Mesendoderm (in vitro differentiated cells): ENCODE results near the gene RNF123.

Source experiments
- DNase-seq: peaks from one replicate; pipeline ENCODE4 v3.0.0; 2013
- H2AK5ac ChIP-seq: 2 replicates; pipeline ENCODE4 v1.6.1; 2013; ENCODE audit warnings: low read length, inconsistent platforms
- H2BK120ac ChIP-seq: 2 replicates; pipeline ENCODE4 v1.6.1; 2013; ENCODE audit warnings: low read depth, mild to moderate bottlenecking, low read length, moderate library complexity, mixed read lengths
- H2BK15ac ChIP-seq: replicated peaks from 2 replicates; pipeline ENCODE4 v1.6.1; 2013; ENCODE audit warnings: low read depth, mild to moderate bottlenecking, moderate library complexity
- H2BK5ac ChIP-seq: 2 replicates; pipeline ENCODE4 v1.6.1; 2013; ENCODE audit warnings: low read length, inconsistent platforms
- H3K18ac ChIP-seq: 2 replicates; pipeline ENCODE4 v1.6.1; 2013; ENCODE audit warnings: mild to moderate bottlenecking, low read length, mixed read lengths
- H3K23ac ChIP-seq: one replicate; pipeline ENCODE4 v1.6.1; 2013; ENCODE audit warnings: low read length
- H3K27ac ChIP-seq: 2 replicates; pipeline ENCODE4 v1.5.1; 2013; ENCODE audit warnings: low read depth, mild to moderate bottlenecking, inconsistent platforms, low read length, moderate library complexity
- H3K27me3 ChIP-seq: 2 replicates; pipeline ENCODE4 v1.6.1; 2013; ENCODE audit warnings: low read length, control low read depth, mild to moderate bottlenecking, inconsistent platforms; ENCODE audit not compliant: insufficient read depth, poor library complexity
- H3K36me3 ChIP-seq: 2 replicates; pipeline ENCODE4 v1.6.1; 2013; ENCODE audit warnings: low read length, inconsistent platforms; ENCODE audit not compliant: control insufficient read depth, insufficient read depth
- H3K4ac ChIP-seq: one replicate; pipeline ENCODE4 v1.6.1; 2013; ENCODE audit warnings: low read depth, mild to moderate bottlenecking, low read length, moderate library complexity
- H3K4me1 ChIP-seq: 2 replicates; pipeline ENCODE4 v1.6.1; 2013; ENCODE audit warnings: low read depth, low read length, inconsistent platforms; ENCODE audit not compliant: control insufficient read depth
- H3K4me2 ChIP-seq: 2 replicates; pipeline ENCODE4 v1.6.1; 2013; ENCODE audit warnings: low read length
- H3K4me3 ChIP-seq: 2 replicates; pipeline ENCODE4 v1.5.1; 2013; ENCODE audit warnings: mild to moderate bottlenecking, low read length
- H3K56ac ChIP-seq: one replicate; pipeline ENCODE4 v1.6.1; 2013; ENCODE audit warnings: low read length
- H3K79me1 ChIP-seq: 2 replicates; pipeline ENCODE4 v1.6.1; 2013; ENCODE audit warnings: low read length, inconsistent platforms
- H3K79me2 ChIP-seq: 2 replicates; pipeline ENCODE4 v1.6.1; 2013; ENCODE audit warnings: mild to moderate bottlenecking, low read length; ENCODE audit not compliant: control insufficient read depth, insufficient read depth
- H3K9ac ChIP-seq: 2 replicates; pipeline ENCODE4 v1.6.1; 2013; ENCODE audit warnings: low read length, inconsistent platforms
- H4K5ac ChIP-seq: one replicate; pipeline ENCODE4 v1.6.1; 2013; ENCODE audit warnings: low read length
- H4K8ac ChIP-seq: one replicate; pipeline ENCODE4 v1.6.1; 2013; ENCODE audit warnings: low read depth, mild to moderate bottlenecking, control low read depth, low read length, moderate library complexity
- WGBS: extraction: QIAGEN DNeasy Blood & Tissue Kit; methylation state at CpG from one replicate; pipeline ENCODE4 v1.1.7; 2013; ENCODE audit warnings: low lambda C conversion rate, missing lambda C conversion rate; ENCODE audit not compliant: insufficient coverage; ENCODE audit errors: extremely low coverage; 5-methylcytosine and 5-hydroxymethylcytosine counted together

Gene RNF123

GRCh38 chr3:49732597-49732996, 43.2 kb downstream of the RNF123 start:
- Histone ChIP-seq H3K23ac (no peak overlapping the region), H3K9ac (no peak overlapping the region), H3K56ac (no peak overlapping the region), H3K79me1 (peaks cover 3% of the 10 kb centered on the region), H3K27me3 (no peaks in the 10 kb centered on the region), H2BK120ac (no peak overlapping the region), H2BK15ac (no peak overlapping the region), H2BK5ac (no peak overlapping the region), H3K18ac (no peak overlapping the region), H3K79me2 (no peaks in the 10 kb centered on the region), H3K36me3 (peaks cover 15% of the 10 kb centered on the region), H3K4me3 (no peak overlapping the region), H4K5ac (no peak overlapping the region), H3K4ac (no peak overlapping the region), H3K4me1 (no peaks in the 10 kb centered on the region), H3K4me2 (no peak overlapping the region), H4K8ac (no peak overlapping the region), H3K27ac (no peak overlapping the region), H2AK5ac (no peak overlapping the region)
- no CpG with 5 or more reads among the region's 11 CpGs for WGBS
- no peak for DNase-seq

GRCh38 chr3:49733551-49733950, 44.2 kb downstream of the RNF123 start:
- Histone ChIP-seq H2BK15ac (no peak overlapping the region), H2AK5ac (no peak overlapping the region), H3K4ac (no peak overlapping the region), H3K4me1 (no peaks in the 10 kb centered on the region), H3K79me2 (no peaks in the 10 kb centered on the region), H3K23ac (no peak overlapping the region), H3K56ac (no peak overlapping the region), H4K8ac (no peak overlapping the region), H3K4me2 (no peak overlapping the region), H2BK5ac (no peak overlapping the region), H3K9ac (no peak overlapping the region), H3K4me3 (no peak overlapping the region), H3K27ac (no peak overlapping the region), H4K5ac (no peak overlapping the region), H2BK120ac (no peak overlapping the region), H3K36me3 (peaks cover 16% of the 10 kb centered on the region), H3K18ac (no peak overlapping the region), H3K79me1 (peaks cover 4% of the 10 kb centered on the region), H3K27me3 (no peaks in the 10 kb centered on the region)
- WGBS = no CpG with 5 or more reads among the region's 1 CpG
- DNase-seq = no peak

DNA sequence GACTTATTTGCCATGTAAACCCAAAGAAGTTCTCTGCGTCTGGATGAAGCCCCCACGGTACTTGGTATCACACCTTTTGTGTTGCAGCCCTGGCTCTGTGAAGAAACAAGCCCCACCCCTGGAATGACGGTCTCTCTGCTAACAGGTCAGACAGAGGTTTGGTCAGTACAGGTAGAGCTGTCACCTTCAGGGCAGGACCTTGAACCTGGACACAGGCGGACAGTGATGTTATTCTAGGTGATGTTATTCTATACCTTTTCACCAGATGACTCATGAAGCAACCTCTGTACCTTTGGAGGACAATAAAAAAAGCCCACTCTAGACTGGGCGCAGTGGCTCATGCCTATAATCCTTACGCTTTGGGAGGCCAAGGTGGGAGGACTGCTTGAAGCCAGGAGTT, 45.4 kb downstream of the RNF123 start:
- H3K79me1 ChIP-seq = peaks cover 4% of the 10 kb centered on the region
- H3K4ac ChIP-seq = no peak overlapping the region
- no peak overlapping the region for H3K23ac ChIP-seq
- H3K56ac ChIP-seq = no peak overlapping the region
- no peak overlapping the region for H3K4me3 ChIP-seq
- WGBS = no CpG with 5 or more reads among the region's 6 CpGs
- H2BK15ac ChIP-seq = no peak overlapping the region
- no peak overlapping the region for H2AK5ac ChIP-seq
- no peak for DNase-seq
- H4K8ac ChIP-seq = no peak overlapping the region
- H4K5ac ChIP-seq = no peak overlapping the region
- no peaks in the 10 kb centered on the region for H3K27me3 ChIP-seq
- H3K36me3 ChIP-seq = peaks cover 16% of the 10 kb centered on the region
- no peak overlapping the region for H2BK120ac ChIP-seq
- no peak overlapping the region for H3K9ac ChIP-seq
- no peak overlapping the region for H2BK5ac ChIP-seq
- no peaks in the 10 kb centered on the region for H3K4me1 ChIP-seq
- H3K18ac ChIP-seq = no peak overlapping the region
- no peak overlapping the region for H3K27ac ChIP-seq
- H3K4me2 ChIP-seq = no peak overlapping the region
- no peaks in the 10 kb centered on the region for H3K79me2 ChIP-seq

DNA sequence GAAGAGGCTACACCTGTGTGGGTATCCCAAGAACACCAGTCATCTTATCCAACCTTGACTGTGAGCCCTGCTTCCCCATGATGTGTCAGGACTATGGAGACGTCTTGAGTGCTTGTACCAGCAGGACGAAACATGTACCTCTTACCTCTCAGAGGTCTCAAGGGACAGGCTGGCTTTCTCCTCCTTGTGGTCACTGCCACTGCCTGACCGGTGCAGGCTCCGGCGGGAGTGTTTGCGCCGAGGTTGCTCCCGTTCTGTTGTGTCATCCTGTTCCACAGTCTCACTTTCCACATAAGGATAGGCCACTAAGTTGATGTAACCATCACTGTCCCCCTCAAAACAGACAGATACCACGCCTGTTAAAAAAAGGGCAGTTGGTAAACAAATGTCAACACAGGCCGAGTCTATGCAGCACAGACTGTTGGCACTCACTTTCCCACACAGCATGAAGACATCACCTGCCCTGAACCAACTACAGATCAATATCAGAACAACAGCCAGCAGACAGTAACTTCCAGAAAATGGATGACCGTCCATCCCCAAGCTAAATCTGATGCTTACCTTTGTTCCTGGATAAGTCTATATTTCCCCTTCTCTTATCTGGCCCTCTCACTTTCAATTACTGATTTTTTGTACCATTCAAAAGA, 48.8 kb downstream of the RNF123 start:
- H2AK5ac ChIP-seq = no peak overlapping the region
- H4K5ac ChIP-seq = no peak overlapping the region
- H3K9ac ChIP-seq = no peak overlapping the region
- H3K79me2 ChIP-seq = no peaks in the 10 kb centered on the region
- H3K79me1 ChIP-seq = peaks cover 4% of the 10 kb centered on the region
- H3K27me3 ChIP-seq = no peaks in the 10 kb centered on the region
- H3K4me1 ChIP-seq = no peaks in the 10 kb centered on the region
- no peak overlapping the region for H3K23ac ChIP-seq
- H3K4me2 ChIP-seq = no peak overlapping the region
- H3K4ac ChIP-seq = no peak overlapping the region
- no CpG with 5 or more reads among the region's 11 CpGs for WGBS
- no peak overlapping the region for H2BK5ac ChIP-seq
- H2BK15ac ChIP-seq = no peak overlapping the region
- H3K27ac ChIP-seq = no peak overlapping the region
- H3K4me3 ChIP-seq = no peak overlapping the region
- no peak overlapping the region for H2BK120ac ChIP-seq
- H3K18ac ChIP-seq = no peak overlapping the region
- no peak overlapping the region for H4K8ac ChIP-seq
- H3K36me3 ChIP-seq = peaks cover 11% of the 10 kb centered on the region
- no peak for DNase-seq
- no peak overlapping the region for H3K56ac ChIP-seq

DNA sequence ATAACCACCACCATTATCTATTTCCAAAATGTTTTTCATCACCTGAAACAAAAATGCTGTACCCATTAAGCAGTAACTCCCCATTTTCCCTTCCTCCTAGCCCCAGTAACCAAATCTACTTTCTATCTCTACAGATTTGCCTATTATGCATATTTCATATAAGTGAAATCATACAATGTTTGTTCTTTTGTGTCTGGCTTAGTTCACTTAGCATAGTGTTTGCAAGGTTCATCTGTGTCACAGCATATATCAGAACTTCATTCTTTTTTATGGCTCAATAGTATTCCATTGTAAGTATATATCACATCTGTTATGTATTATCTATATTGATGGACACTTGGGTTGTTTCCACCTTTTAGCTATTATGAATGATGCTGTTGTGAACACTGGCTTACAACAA, 51.1 kb downstream of the RNF123 start:
- Histone ChIP-seq H3K4ac (no peak overlapping the region), H3K4me3 (no peak overlapping the region), H2BK120ac (no peak overlapping the region), H3K4me2 (no peak overlapping the region), H4K8ac (no peak overlapping the region), H3K79me2 (no peaks in the 10 kb centered on the region), H2AK5ac (no peak overlapping the region), H2BK5ac (no peak overlapping the region), H3K27me3 (no peaks in the 10 kb centered on the region), H3K56ac (no peak overlapping the region), H4K5ac (no peak overlapping the region), H3K18ac (no peak overlapping the region), H3K36me3 (peaks cover 7% of the 10 kb centered on the region), H3K79me1 (peaks cover 2% of the 10 kb centered on the region), H3K9ac (no peak overlapping the region), H2BK15ac (no peak overlapping the region), H3K4me1 (no peaks in the 10 kb centered on the region), H3K23ac (no peak overlapping the region), H3K27ac (no peak overlapping the region)
- DNase-seq = no peak

- Histone ChIP-seq H2BK5ac (no peak overlapping the region), H3K4me2 (no peak overlapping the region), H3K23ac (no peak overlapping the region), H3K18ac (no peak overlapping the region), H3K27ac (no peak overlapping the region), H3K4me3 (no peak overlapping the region), H3K4me1 (no peaks in the 10 kb centered on the region), H3K79me2 (peaks cover 3% of the 10 kb centered on the region), H2AK5ac (no peak overlapping the region), H4K5ac (no peak overlapping the region), H4K8ac (no peak overlapping the region), H3K36me3 (peaks cover 4% of the 10 kb centered on the region), H3K79me1 (peaks cover 6% of the 10 kb centered on the region), H2BK120ac (no peak overlapping the region), H3K27me3 (no peaks in the 10 kb centered on the region), H3K9ac (no peak overlapping the region), H3K4ac (no peak overlapping the region), H3K56ac (no peak overlapping the region), H2BK15ac (no peak overlapping the region)
- no CpG with 5 or more reads among the region's 2 CpGs for WGBS
- no peak for DNase-seq
These were observed 56.6 kb downstream of the RNF123 start for GRCh38 chr3:49745986-49746385.
